Ishikawa (cell line): ENCODE measurements around the gene CLSTN2.

Experiments
- CEBPB ChIP-seq: IDR thresholded peaks from 2 replicates; pipeline ENCODE4 v1.6.1; 2012
- FOXM1 ChIP-seq: IDR thresholded peaks from 2 replicates; pipeline ENCODE4 v1.6.1; 2012; ENCODE audit warnings: low read depth, borderline replicate concordance
- ZBTB7A ChIP-seq: IDR thresholded peaks from 2 replicates; pipeline ENCODE4 v1.6.1; 2012; ENCODE audit warnings: low read depth
- TF ChIP-seq, protein P1 (sequence below): IDR thresholded peaks from 2 replicates; pipeline ENCODE4 v1.6.1; 2012

DNA sequence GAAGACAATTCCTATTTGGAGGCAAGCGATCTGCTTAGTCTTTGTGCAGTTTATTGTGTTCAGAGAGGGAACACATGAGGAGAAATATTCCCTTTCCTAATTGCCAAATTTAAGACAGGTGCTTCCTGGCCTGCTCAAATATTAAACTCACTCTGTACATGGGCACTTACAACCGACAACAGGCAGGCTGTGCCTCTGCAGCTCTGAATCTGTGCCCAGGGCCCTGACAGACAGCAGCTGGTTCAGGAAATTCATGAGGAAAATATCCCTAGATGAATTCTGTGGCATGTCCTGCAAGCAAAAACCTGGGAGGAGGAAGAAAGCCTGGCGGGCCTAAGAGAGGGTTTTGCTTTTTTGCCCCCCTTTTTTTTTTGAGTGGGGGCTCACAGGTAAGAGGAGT is 573.6 kb downstream of the CLSTN2 start:
- no peak for TF ChIP-seq CEBPB
- TF ChIP-seq ZBTB7A, result no peak
- no peak for TF ChIP-seq FOXM1
- TF ChIP-seq, protein P1, sequence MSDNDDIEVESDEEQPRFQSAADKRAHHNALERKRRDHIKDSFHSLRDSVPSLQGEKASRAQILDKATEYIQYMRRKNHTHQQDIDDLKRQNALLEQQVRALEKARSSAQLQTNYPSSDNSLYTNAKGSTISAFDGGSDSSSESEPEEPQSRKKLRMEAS, result no peak
